ENCODE results near the gene TEX11. TPM values are rescaled to one million over a fixed set of nuclear protein-coding genes. Genes with fewer than 3 reads are reported as not detected.
"Not testable (repeated sequence)": the region's sequence is repeated elsewhere in the genome, so short reads cannot be mapped to it uniquely, and the experiment has no call there.

The TEX11 gene
- polyA plus RNA-seq, 1 donor (not counting 4 experiments of a cell fraction or from before 2014, with no cell fraction given): not detected

DNA sequence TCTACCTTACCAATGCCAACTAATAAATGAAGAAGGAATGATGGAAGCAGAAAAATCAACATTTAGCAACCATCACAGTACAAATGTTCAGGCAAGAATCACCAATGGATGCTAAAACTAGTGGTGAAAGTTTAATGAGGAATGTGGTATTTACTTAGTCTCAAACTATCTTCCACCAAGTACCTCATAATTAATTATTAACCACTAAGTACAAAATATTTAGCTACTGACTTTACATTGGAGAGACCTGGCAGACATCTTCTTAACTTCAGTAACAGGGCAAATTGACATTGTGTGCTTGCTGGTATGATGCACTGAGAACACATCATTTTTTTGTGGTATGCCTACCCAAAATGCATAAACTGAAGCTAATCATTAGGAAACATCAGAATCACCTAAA, 381.5 kb downstream of the TEX11 start:
- TF ChIP-seq EZH2 (IDR thresholded peaks at IDR 0.05; ENCODE audit: low read length): no peak
- TF ChIP-seq CTCF (optimal IDR thresholded peaks at IDR 0.05 in 1 of 3, IDR thresholded peaks at IDR 0.05 in 1 of 3, conservative IDR thresholded peaks at IDR 0.05 in 1 of 3; ENCODE audit: extremely low read depth in 1 of 3, insufficient read depth in 2 of 3, low read length in 3 of 3): no peak
- no peaks in the 10 kb centered on the region for H3K79me2 ChIP-seq (ENCODE audit: control insufficient read depth, insufficient read depth, low read length)
- no peaks in the 10 kb centered on the region for H4K20me1 ChIP-seq (ENCODE audit: control insufficient read depth, extremely low read depth, insufficient read depth, low read length)
- no peaks in the 10 kb centered on the region for H3K9me1 ChIP-seq (ENCODE audit: control insufficient read depth, extremely low read depth, insufficient read depth, low read length)
- H3K9me3 ChIP-seq (ENCODE audit: control insufficient read depth, low read depth, low read length): no peaks in the 10 kb centered on the region
- H3K4me1 ChIP-seq (ENCODE audit: control insufficient read depth, extremely low read depth, insufficient read depth, low read length): no peaks in the 10 kb centered on the region
- H3K27me3 ChIP-seq (ENCODE audit: control insufficient read depth, extremely low read depth, insufficient read depth, low read length): no peaks in the 10 kb centered on the region
- no peak overlapping the region for H2AFZ ChIP-seq (ENCODE audit: control insufficient read depth, low read length)
- FAIRE-seq (no peak), DNase-seq (ENCODE audit: low read depth, low spot score) (no peak)
- no peak overlapping the region for H3K4me3 ChIP-seq (ENCODE audit: control insufficient read depth in 2 of 3, extremely low read depth in 1 of 3, insufficient read depth in 2 of 3, low read depth in 1 of 3, low read length in 3 of 3)
- no peak overlapping the region for H3K27ac ChIP-seq (ENCODE audit: control insufficient read depth, insufficient read depth, low read length)
- dilution Hi-C loops (cut with MboI; ENCODE audit: extremely low pct_ligation_motif_present, low sequenced_read_pairs): no loop called here
- H3K9ac ChIP-seq (ENCODE audit: control insufficient read depth, extremely low read depth, insufficient read depth, low read length): no peak overlapping the region
- H3K36me3 ChIP-seq (ENCODE audit: control insufficient read depth in 2 of 2, extremely low read depth in 1 of 2, insufficient read depth in 2 of 2, low read length in 2 of 2): no peaks in the 10 kb centered on the region
- H3K4me2 ChIP-seq (ENCODE audit: control insufficient read depth, extremely low read depth, insufficient read depth, low read depth, low read length): no peak overlapping the region

GRCh38 chrX:70525733-70526132, 382.8 kb downstream of the TEX11 start:
- Histone ChIP-seq H3K9ac (ENCODE audit: control insufficient read depth, extremely low read depth, insufficient read depth, low read length) (no peak overlapping the region), H4K20me1 (ENCODE audit: control insufficient read depth, extremely low read depth, insufficient read depth, low read length) (no peaks in the 10 kb centered on the region), H3K4me2 (ENCODE audit: control insufficient read depth, extremely low read depth, insufficient read depth, low read depth, low read length) (no peak overlapping the region), H3K9me3 (ENCODE audit: control insufficient read depth, low read depth, low read length) (no peaks in the 10 kb centered on the region), H2AFZ (ENCODE audit: control insufficient read depth, low read length) (no peak overlapping the region), H3K4me1 (ENCODE audit: control insufficient read depth, extremely low read depth, insufficient read depth, low read length) (no peaks in the 10 kb centered on the region), H3K4me3 (ENCODE audit: control insufficient read depth in 2 of 3, extremely low read depth in 1 of 3, insufficient read depth in 2 of 3, low read depth in 1 of 3, low read length in 3 of 3) (no peak overlapping the region), H3K9me1 (ENCODE audit: control insufficient read depth, extremely low read depth, insufficient read depth, low read length) (no peaks in the 10 kb centered on the region), H3K27ac (ENCODE audit: control insufficient read depth, insufficient read depth, low read length) (no peak overlapping the region), H3K27me3 (ENCODE audit: control insufficient read depth, extremely low read depth, insufficient read depth, low read length) (no peaks in the 10 kb centered on the region), H3K79me2 (ENCODE audit: control insufficient read depth, insufficient read depth, low read length) (no peaks in the 10 kb centered on the region), H3K36me3 (ENCODE audit: control insufficient read depth in 2 of 2, extremely low read depth in 1 of 2, insufficient read depth in 2 of 2, low read length in 2 of 2) (no peaks in the 10 kb centered on the region)
- DNase-seq (ENCODE audit: low read depth, low spot score): no peak
- no peak for FAIRE-seq
- dilution Hi-C loops (cut with MboI; ENCODE audit: extremely low pct_ligation_motif_present, low sequenced_read_pairs): no loop called here
- TF ChIP-seq EZH2 (IDR thresholded peaks at IDR 0.05; ENCODE audit: low read length) (no peak), CTCF (optimal IDR thresholded peaks at IDR 0.05 in 1 of 3, IDR thresholded peaks at IDR 0.05 in 1 of 3, conservative IDR thresholded peaks at IDR 0.05 in 1 of 3; ENCODE audit: extremely low read depth in 1 of 3, insufficient read depth in 2 of 3, low read length in 3 of 3) (no peak)

DNA sequence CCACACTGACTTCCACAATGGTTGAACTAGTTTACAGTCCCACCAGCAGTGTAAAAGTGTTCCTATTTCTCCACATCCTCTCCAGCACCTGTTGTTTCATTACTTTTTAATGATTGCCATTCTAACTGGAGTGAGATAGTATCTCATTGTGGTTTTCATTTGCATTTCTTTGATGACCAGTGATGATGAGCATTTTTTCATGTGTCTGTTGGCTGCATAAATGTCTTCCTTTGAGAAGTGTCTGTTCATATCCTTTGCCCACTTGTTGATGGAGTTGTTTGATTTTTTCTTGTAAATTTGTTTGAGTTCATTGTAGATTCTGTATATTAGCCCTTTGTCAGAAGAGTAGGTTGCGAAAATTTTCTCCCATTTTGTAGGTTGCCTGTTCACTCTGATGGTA, 392.8 kb downstream of the TEX11 start:
- dilution Hi-C loops (cut with MboI; ENCODE audit: extremely low pct_ligation_motif_present, low sequenced_read_pairs): not testable (repeated sequence)

GRCh38 chrX:70515270-70515669, 393.2 kb downstream of the TEX11 start:
- H3K9me1 ChIP-seq (ENCODE audit: control insufficient read depth, extremely low read depth, insufficient read depth, low read length); H3K9ac ChIP-seq (ENCODE audit: control insufficient read depth, extremely low read depth, insufficient read depth, low read length); DNase-seq (ENCODE audit: low read depth, low spot score); H3K4me1 ChIP-seq (ENCODE audit: control insufficient read depth, extremely low read depth, insufficient read depth, low read length); H3K36me3 ChIP-seq (ENCODE audit: control insufficient read depth in 2 of 2, extremely low read depth in 1 of 2, insufficient read depth in 2 of 2, low read length in 2 of 2); H3K27ac ChIP-seq (ENCODE audit: control insufficient read depth, insufficient read depth, low read length); H3K9me3 ChIP-seq (ENCODE audit: control insufficient read depth, low read depth, low read length); H3K4me2 ChIP-seq (ENCODE audit: control insufficient read depth, extremely low read depth, insufficient read depth, low read depth, low read length); dilution Hi-C loops (cut with MboI; ENCODE audit: extremely low pct_ligation_motif_present, low sequenced_read_pairs); H3K27me3 ChIP-seq (ENCODE audit: control insufficient read depth, extremely low read depth, insufficient read depth, low read length); H2AFZ ChIP-seq (ENCODE audit: control insufficient read depth, low read length); H3K79me2 ChIP-seq (ENCODE audit: control insufficient read depth, insufficient read depth, low read length); H3K4me3 ChIP-seq (ENCODE audit: control insufficient read depth in 2 of 3, extremely low read depth in 1 of 3, insufficient read depth in 2 of 3, low read depth in 1 of 3, low read length in 3 of 3); H4K20me1 ChIP-seq (ENCODE audit: control insufficient read depth, extremely low read depth, insufficient read depth, low read length); FAIRE-seq: not testable (repeated sequence)

More for the DNA sequence above, 392.8 kb downstream of the TEX11 start:
- H3K9ac ChIP-seq (ENCODE audit: control insufficient read depth, extremely low read depth, insufficient read depth, low read length); H3K4me2 ChIP-seq (ENCODE audit: control insufficient read depth, extremely low read depth, insufficient read depth, low read depth, low read length); FAIRE-seq; H3K27me3 ChIP-seq (ENCODE audit: control insufficient read depth, extremely low read depth, insufficient read depth, low read length); H3K9me1 ChIP-seq (ENCODE audit: control insufficient read depth, extremely low read depth, insufficient read depth, low read length); H3K9me3 ChIP-seq (ENCODE audit: control insufficient read depth, low read depth, low read length); H3K4me3 ChIP-seq (ENCODE audit: control insufficient read depth in 2 of 3, extremely low read depth in 1 of 3, insufficient read depth in 2 of 3, low read depth in 1 of 3, low read length in 3 of 3); H3K79me2 ChIP-seq (ENCODE audit: control insufficient read depth, insufficient read depth, low read length); H3K27ac ChIP-seq (ENCODE audit: control insufficient read depth, insufficient read depth, low read length); H2AFZ ChIP-seq (ENCODE audit: control insufficient read depth, low read length); H3K4me1 ChIP-seq (ENCODE audit: control insufficient read depth, extremely low read depth, insufficient read depth, low read length); H4K20me1 ChIP-seq (ENCODE audit: control insufficient read depth, extremely low read depth, insufficient read depth, low read length); H3K36me3 ChIP-seq (ENCODE audit: control insufficient read depth in 2 of 2, extremely low read depth in 1 of 2, insufficient read depth in 2 of 2, low read length in 2 of 2); DNase-seq (ENCODE audit: low read depth, low spot score): not testable (repeated sequence)
